GM12864 (cell line): ENCODE results near the gene RNF44.

ENCODE experiments used
- DNase-seq: peaks from one replicate; pipeline ENCODE4 v3.0.0-alpha.2; 2011; ENCODE audit warnings: low read depth
- H3K4me3 ChIP-seq: 2 replicates; pipeline ENCODE4 v1.5.1; 2011; ENCODE audit warnings: mild to moderate bottlenecking, low read depth, low read length, control low read depth
- TF ChIP-seq, protein P1 (sequence below): IDR thresholded peaks from 2 replicates; pipeline ENCODE4 v1.5.1; 2011; ENCODE audit warnings: low read depth, mild to moderate bottlenecking, moderate library complexity, low read length, control low read depth, inconsistent platforms; ENCODE audit errors: missing control alignments

RNF44 gene

DNA sequence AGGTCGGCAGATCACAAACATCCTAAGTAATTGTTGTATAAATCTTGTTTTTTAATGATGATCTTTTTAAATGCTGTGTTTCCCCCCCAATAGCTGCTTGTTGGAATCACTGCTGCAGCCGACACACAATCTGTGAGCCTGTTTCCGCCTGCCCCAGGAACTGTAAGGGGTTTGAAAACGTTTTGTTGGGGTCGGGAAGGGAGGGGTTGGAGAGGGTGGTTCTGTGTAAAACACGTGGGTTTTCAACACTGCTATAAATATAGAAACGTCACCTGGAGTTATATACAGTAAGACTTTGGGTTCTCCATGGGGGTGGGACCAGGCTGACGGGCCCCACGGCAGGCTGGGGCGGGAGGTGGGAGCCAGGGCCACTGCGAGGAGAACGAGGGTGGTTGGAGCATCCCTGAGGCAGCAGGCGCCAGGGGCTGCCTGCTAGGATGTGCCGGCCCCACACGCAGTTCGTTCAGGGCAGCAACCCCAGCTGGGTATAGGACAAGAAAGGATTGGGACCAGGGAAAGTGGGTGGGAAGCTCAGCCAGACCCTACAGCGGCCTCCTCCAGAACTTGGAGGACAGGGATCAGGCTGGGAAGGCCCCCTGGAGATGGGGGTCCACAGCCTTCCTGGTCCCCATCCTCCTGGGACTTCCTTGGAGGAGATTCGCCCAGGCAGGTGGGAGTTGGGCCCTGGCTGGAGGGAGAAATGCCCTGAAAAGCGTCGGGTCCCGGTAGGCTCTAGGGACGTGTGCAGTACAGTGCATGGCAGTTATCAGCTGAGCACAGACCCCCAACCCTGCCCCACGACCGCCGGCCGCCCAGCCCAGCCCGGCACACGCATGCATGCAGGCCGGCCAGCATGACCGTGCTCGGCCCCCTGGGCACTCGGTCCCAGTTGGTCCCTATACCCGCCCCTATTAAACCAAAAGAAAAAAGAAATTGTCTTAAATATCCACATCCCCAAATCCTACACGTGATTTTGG lies 9.7 kb downstream of the RNF44 start:
- H3K4me3 ChIP-seq = no peak overlapping the region
- no peak for DNase-seq
- TF ChIP-seq, protein P1, sequence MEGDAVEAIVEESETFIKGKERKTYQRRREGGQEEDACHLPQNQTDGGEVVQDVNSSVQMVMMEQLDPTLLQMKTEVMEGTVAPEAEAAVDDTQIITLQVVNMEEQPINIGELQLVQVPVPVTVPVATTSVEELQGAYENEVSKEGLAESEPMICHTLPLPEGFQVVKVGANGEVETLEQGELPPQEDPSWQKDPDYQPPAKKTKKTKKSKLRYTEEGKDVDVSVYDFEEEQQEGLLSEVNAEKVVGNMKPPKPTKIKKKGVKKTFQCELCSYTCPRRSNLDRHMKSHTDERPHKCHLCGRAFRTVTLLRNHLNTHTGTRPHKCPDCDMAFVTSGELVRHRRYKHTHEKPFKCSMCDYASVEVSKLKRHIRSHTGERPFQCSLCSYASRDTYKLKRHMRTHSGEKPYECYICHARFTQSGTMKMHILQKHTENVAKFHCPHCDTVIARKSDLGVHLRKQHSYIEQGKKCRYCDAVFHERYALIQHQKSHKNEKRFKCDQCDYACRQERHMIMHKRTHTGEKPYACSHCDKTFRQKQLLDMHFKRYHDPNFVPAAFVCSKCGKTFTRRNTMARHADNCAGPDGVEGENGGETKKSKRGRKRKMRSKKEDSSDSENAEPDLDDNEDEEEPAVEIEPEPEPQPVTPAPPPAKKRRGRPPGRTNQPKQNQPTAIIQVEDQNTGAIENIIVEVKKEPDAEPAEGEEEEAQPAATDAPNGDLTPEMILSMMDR = no peak

DNA sequence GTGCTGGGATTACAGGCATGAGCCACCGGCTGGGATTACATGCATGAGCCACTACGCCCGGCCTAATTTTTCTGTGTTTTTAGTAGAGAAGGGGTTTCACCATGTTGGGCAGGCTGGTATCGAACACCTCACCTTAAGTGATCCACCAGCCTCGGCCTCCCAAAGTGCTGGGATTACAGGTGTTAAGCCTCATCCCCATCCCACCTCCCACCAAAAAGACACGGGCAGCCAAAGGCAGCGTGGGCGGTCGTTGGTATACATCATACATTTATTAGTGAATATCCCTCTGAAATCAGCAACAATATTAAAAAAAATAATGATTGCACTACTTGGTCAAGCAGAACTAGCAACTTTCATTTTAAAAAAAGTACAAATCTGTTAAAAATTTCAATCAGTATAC lies 10.7 kb downstream of the RNF44 start:
- TF ChIP-seq, protein P1 = no peak
- DNase-seq = no peak
- H3K4me3 ChIP-seq = no peak overlapping the region

DNA sequence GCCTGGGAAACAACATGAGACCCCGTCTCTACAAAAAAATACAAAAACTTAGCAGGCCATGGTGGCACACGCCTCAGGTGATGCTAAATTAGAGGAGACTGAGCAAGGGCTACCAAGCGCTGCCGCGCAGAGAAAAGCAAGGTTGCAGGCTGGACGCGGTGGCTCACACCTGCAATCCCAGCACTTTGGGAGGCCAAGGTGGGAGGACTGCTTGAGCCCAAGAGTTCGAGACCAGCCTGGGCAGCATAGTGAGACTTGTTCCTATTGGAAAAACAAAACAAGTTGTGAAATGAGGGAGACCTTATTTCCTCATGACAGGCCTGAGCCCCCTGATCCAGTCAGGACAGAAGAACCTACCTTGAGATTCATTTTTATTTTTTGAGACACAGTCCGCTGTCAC lies 11.5 kb downstream of the RNF44 start:
- TF ChIP-seq, protein P1 = no peak
- DNase-seq = no peak
- no peak overlapping the region for H3K4me3 ChIP-seq

DNA sequence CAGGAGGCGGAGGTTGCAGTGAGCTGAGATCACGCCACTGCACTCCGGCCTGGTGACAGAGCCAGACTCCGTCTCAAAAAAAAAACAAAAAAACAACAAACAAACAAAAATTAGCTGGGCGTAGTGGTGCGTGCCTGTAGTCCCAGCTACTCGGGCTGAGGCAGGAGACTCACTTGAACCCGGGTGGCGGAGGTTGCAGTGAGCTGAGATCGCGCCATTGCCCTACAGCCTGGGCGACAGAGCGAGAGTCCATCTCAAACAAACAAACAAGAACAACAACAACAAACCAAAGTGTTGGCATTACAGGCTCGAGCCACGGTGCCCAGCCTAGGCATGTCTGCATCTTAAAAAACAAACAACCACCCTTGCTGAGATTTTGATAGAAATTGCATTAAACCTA lies 12.2 kb downstream of the RNF44 start:
- no peak overlapping the region for H3K4me3 ChIP-seq
- TF ChIP-seq, protein P1 = no peak
- DNase-seq = no peak

DNA sequence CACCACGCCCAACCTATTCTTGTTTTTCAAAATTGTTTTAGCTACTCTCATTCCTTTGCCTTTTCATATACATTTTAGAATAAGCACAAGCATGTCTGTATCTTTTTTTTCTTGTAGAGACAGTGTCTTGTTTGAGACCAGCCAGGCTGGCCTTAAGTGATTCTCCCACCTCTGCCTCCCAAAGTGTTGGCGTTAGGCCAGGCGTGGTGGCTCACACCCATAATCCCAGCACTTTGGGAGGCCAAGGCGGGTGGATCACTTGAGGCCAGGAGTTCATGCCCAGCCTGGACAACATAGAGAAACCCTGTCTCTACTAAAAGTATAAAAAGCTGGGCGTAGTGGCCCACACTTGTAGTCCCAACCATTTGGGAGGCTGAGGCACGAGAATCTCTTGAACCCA lies 13.1 kb downstream of the RNF44 start:
- TF ChIP-seq, protein P1 = no peak
- no peak for DNase-seq
- H3K4me3 ChIP-seq = no peak overlapping the region

DNA sequence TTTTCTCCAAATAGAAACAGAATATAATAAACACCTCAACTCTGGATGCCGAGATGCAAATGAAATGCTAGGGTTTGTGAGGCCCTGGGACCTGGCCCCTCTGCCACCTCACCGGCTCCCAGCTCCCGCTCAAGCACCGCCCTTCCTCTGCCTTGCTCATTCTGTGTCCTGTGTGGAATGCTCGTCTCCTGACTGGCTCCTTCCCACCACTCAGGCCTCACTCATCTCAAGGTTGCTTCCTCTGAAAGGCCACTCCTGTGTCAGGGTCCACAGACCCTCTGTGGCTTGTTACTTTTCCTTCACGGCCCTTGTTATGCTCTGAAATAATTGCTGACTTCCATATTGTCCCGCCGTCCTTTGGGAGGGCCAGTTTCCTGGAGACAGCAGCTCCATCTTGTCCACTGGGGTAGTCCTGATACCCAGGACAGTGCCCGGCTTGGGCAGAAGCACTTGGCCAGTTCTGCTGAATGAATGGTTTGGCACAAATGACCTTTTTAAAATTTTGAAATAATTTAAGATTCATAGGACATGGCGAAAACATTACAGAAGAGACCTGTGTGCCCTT lies 15.4 kb downstream of the RNF44 start:
- no peak for DNase-seq
- no peak overlapping the region for H3K4me3 ChIP-seq
- TF ChIP-seq, protein P1 = no peak
